Glomerular endothelial cell (primary cell): ENCODE data around the gene DCAF4L1. TPM values are rescaled to one million over a fixed set of nuclear protein-coding genes. Genes with fewer than 3 reads are reported as not detected.
A peak's percentile ranks its signal among the peaks of the same experiment; 100 is the strongest.

Experiments
- DNase-seq: peaks from one replicate; pipeline ENCODE4 v3.0.0-alpha.2; 2011; ENCODE audit warnings: low read depth, low spot score; ENCODE audit errors: extremely low read depth
- total RNA-seq: library from RNA; depleted of rRNA; stranded (reverse); fragments of >200 nt; gene quantifications from 2 replicates; pipeline ENCODE4 v1.2.3, GENCODE V29; 2015

DCAF4L1 gene
- total RNA-seq, 1 donor from 2014 or later: 0.18 TPM

DNA sequence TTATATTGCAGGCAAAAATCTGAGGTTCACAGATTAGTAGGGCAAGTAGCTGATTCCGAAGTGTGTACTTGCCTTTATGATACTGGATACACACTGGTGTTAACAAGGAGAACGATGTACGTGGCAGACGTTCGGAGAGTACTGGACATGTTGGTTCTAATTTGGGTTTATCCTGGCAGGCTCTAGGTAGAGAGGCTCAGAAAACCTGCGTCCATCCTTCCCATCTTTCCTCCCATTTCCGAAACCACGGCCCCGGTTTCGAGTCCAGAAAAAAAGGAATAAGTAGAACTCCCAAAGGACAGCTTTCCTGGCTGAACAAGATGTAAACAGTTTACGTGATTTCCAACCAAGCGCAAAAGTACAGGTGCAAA, 8.4 kb downstream of the DCAF4L1 start:
- peak; percentile 5 for DNase-seq

DNA sequence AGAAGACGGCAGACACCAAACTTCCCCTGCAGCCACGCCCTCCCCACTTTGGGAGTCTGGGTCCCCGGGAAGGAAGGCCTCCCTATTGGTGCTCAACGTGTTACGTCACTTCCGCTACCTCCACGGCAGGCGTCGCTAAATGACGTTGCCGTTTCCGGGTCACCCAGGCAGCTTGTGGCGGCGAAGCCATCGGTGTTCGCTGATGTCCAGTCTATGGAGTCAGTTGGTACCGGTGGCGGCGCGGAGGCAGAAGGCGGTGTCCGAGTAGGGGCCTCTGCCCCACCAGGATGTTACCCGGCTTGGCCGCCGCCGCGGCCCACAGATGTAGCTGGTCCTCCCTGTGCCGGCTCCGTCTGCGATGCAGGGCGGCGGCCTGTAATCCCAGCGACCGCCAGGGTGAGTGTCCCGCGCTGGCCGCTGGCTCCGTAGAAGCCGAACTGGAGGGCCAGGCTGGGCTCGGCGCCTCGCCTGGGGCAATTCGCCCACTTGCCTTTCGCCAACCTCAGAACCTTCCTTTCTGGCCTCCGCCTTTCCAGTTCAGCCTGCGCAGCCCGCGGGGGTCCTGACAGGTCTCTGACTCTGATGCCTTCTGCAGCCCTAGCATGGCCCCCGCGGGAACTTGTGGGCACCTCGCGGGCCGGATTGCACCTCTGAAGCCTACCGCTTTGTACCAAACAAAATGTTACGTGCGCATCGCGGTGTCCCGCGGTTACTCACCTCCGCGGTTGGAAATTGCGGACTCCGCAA, 9.0 kb downstream of the DCAF4L1 start, which contains the start of gene SLC30A9:
TSS of gene SLC30A9 (plus strand) at position 166 of the 747 bp plus-strand sequence. CDS start at position 288, 122 bp downstream.
- peak; percentile 72 for DNase-seq

DNA sequence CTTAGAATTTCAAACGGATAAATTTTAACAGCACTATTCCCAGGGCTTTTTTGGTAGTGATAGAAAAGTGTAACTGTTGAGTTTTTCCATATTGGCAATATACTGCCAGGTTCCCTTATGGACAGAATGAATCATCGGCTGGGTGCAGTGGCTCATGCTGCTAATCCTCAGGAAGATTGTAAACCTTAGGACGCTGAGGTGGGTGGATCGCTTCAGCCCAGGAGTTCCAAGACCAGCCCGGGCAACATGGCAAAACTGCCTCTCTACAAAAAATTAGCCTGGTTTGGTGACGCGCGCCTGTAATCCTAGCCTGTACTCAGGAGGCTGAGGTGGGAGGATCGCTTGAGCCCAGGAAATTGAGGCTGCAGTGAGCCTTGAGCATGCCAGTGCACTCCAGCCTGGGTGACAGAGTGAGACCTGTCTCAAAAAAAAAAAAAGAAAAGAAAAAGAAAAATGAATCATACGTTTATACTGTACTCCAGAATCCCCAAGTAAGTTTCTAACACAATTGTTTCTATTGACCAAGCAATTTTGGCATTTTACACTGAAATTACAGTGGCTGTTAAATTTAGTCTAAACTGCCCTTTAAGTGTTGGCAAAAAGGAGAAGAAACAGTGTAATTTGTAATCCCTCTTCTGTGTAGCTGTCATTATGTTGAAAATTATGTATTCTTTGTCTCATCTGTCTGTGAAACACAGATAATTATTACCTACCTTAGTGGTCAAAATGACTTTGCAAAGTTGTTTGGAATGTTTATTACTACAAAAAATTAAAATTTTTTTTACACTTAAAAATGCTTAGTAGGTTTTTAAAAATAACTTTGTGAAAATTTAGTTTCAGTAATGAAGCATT, 10.6 kb downstream of the DCAF4L1 start:
- no peak for DNase-seq

DNA sequence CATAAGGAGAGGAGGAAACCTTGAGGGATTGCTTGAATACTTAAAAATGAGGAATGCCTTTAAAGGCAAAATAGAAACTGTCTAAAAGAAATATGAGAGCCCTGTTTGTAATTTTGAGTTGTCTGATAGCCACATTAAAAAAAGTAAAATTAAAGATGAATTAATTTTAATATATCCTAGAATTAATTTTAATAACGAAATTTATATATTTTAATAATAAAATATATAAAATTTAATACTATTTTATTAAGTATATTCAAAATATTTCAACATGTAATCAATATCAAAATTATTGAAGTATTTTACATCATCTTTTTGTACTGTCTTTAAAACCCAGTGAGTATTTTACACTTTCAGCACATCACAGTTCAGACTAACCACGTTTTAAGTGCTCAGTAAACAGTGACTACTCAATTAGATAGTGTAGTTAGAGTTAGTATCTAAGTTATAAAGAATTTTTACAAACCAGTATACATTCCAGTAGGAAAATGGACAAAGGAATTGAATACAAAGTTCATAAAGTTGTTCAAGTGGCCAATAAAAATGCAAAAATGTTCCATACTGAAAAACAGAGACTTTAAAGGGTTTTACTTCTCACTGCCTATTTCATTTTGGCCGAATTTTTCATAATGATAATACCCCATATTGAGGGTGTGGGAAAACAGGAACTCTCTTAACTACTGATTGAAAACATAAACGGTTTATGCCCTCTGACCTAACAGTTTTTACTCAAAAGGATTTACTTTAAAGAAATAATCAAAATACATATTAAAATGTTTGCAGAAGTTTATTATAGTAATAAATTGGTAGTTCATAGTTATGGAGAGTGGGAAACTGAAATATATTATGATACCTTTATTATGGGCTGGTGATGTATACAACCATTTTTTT, 11.7 kb downstream of the DCAF4L1 start:
- no peak for DNase-seq

DNA sequence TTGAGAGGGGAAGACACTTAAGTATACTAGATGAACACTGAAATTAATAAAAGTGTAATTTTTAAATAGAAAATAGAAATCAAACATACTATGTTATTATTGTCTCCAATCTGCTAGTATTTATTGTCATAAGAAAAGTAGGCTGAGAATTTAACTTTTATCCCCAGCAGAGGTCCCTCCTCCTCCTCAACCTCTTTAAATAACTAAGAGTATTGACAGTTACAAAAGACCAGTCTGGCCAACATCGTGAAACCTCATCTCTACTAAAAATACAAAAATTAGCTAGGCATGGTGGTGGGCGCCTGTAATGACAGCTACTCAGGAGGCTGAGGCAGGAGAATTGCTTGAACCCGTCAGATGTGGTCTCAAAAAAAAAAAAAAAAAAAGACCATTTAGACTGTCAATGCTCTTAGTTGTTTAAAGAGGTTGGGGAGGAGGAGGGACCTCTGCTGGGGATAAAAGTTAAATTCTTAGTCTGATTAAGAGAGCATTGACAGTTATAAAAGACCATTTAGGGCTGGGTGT, 13.0 kb downstream of the DCAF4L1 start:
- no peak for DNase-seq

DNA sequence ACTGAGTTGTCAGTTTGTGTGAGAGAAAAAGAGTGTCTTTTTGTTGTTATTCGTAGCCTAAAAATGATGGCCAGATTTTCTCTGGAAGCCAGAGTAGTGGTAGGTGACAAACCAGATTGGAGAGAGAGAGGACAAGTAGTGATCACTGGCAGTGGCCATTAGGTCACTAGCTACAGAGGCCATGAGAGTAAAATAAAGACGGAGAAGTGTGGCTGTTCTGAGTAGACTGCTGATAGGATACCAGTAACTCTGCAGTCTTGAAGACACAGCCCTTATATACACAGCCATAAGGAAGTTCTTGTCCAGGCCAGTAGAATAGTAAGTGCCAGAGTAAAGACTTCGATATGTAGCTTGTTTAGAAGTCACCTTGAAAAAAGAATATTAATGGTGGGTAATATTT, 16.5 kb downstream of the DCAF4L1 start:
- no peak for DNase-seq

DNA sequence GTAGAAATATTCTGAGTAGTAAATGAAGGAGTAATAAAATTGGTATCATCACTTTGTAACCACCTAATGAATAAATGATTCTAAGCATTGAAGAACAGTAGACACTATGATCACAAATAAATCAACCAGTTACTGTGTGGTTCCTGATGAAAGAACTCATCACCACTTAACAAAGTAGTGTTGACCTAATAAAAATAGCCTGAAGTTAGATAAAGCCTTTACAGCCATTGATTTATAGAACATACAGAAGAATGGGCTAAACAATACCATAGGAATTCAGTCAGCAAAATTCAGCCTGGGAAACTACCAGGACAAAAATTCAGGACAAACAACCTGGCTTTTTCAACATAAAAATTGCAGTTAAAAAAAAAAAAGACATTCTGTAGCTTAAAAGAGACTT, 17.8 kb downstream of the DCAF4L1 start:
- no peak for DNase-seq

DNA sequence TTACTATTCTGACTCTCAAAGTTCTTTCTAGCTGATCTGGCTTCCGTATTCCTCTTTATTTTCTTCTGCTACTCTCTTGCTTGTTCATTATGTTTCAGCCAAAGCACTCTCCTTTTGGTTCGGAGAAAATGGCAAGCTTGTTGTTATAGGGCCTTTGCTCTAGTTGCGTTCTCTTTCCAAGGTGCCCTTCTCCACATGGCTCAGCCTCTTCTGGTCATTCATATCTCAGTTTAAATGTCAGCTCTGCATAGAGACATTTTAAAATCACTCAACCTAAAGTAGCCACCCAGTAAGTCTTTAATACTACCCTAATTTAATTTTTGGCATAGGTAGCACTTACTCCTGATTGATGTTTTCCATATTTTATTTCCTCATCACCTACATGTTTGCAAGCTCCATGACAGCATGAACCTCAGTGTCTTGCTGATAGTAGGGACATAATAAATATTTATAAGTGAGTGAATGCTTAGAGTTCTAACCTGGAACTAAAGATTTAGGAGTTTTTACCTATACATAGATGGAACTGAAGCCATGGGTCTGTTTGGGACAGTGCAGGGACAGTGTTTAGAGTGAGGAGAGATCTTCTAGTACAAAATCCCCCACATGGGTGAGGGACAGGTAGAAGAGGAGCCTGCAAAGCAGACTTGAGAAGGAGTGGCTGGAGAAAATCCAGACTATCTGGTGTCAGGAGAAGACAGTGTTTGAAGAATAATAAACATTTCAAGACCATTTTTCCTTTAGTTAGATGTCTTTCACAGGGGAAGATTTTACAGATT, 26.6 kb downstream of the DCAF4L1 start:
- no peak for DNase-seq

DNA sequence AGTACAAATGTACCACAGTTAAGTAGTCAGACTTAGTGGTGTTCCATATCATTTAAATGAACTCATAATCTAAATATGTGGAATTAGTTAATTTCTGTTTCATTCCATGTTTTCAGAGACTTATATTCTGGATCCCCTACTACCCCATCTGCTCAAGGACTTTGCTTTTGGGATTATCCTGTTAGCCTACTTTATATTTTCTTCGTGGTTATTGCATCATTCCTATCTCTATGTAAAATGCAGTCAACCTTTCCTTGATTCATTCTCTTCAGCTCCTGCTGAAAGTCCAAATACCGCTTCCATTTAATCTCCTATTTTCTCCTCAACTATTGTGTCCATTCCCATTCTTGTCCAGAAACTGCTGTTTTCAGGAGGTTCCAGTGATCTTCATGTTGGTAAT, 33.9 kb downstream of the DCAF4L1 start:
- no peak for DNase-seq

DNA sequence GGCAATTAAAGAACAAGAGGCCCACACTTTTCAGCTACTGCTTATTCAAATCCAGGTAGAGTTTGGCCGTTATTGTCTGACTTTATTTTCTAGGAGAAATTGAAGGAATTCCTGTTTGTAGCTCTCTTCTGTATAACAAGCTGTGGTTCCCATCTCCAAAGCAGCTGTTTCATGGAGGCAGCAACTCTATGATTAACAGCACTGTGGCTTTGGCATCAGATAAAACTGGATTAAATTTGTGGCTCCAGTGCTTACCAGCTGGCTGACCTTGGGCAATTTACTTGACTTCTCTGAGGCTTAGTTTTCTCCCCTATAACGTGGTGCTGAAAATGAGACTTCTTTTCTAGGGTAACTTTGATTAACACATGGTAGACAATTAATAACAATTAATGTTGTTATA, 36.9 kb downstream of the DCAF4L1 start:
- no peak for DNase-seq

Other genes starting within 250 kb of the DCAF4L1 start
- not detected in 2 replicates for gene PHOX2B, start 233.0 kb upstream of the DCAF4L1 start, total RNA-seq
- gene TMEM33, start 46.3 kb upstream of the DCAF4L1 start, total RNA-seq: 27.8 and 53.3 TPM in 2 replicates
- gene SLC30A9, start 8.8 kb downstream of the DCAF4L1 start, total RNA-seq: 43.0 and 48.6 TPM in 2 replicates
- gene BEND4, start 170.9 kb downstream of the DCAF4L1 start, total RNA-seq: 0.53 and 1.7 TPM in 2 replicates